H1 (cell line): Measurements from ENCODE around the gene CAPN10. TPM values are rescaled to one million over a fixed set of nuclear protein-coding genes. Genes with fewer than 3 reads are reported as not detected.
A peak's percentile ranks its signal among the peaks of the same experiment; 100 is the strongest.

Experiments
- CTCF ChIA-PET: fragments of 300-600 bp; sonication (Branson Sonifier 250); formaldehyde crosslinking; loops from one replicate; lab custom pipeline; 2021; ENCODE audit not compliant: partially characterized antibody; lab: Charles Lee
- POLR2A ChIA-PET: fragments of 300-600 bp; sonication (Branson Sonifier 250); formaldehyde crosslinking; loops from one replicate; lab custom pipeline; 2021; ENCODE audit warnings: inconsistent platforms; ENCODE audit not compliant: partially characterized antibody; lab: Charles Lee
- DNase-seq, 2 experiments: peaks; one replicate each; pipeline versions ENCODE4 v3.0.0 to v3.0.0-alpha.2; 2010 to 2022; ENCODE audit warnings: low spot score in 2 of 2, low read depth in 1 of 2, mixed read lengths in 1 of 2
- FAIRE-seq: peaks from 2 replicates; lab custom pipeline; 2011; peaks lifted over from hg19 to GRCh38; lab: Jason Lieb, UNC
- H2AFZ ChIP-seq: 2 replicates; pipeline ENCODE4 v1.8.1; 2012; ENCODE audit warnings: low read length, inconsistent platforms
- H2AK5ac ChIP-seq: 2 replicates; pipeline ENCODE4 v1.6.1; 2013; ENCODE audit warnings: low read depth, low read length
- H2BK120ac ChIP-seq: replicated peaks from 2 replicates; pipeline ENCODE3; 2013; ENCODE audit warnings: low read depth, low read length, inconsistent platforms
- H2BK12ac ChIP-seq: 2 replicates; pipeline ENCODE4 v1.6.1; 2013; ENCODE audit warnings: low read depth, low read length
- H2BK15ac ChIP-seq: 2 replicates; pipeline ENCODE4 v1.6.1; 2013; ENCODE audit warnings: low read length
- H2BK20ac ChIP-seq: 2 replicates; pipeline ENCODE4 v1.6.1; 2013; ENCODE audit warnings: low read length
- H2BK5ac ChIP-seq: 2 replicates; pipeline ENCODE4 v1.6.1; 2013; ENCODE audit warnings: low read depth, low read length
- H3K14ac ChIP-seq: 2 replicates; pipeline ENCODE4 v1.6.1; 2013; ENCODE audit warnings: inconsistent platforms; ENCODE audit not compliant: insufficient read length
- H3K18ac ChIP-seq: 2 replicates; pipeline ENCODE4 v1.6.1; 2013; ENCODE audit warnings: low read length; ENCODE audit errors: extremely low read depth
- H3K23ac ChIP-seq: 2 replicates; pipeline ENCODE4 v1.6.1; 2013; ENCODE audit warnings: inconsistent platforms; ENCODE audit not compliant: insufficient read length
- H3K23me2 ChIP-seq: 2 replicates; pipeline ENCODE4 v1.6.1; 2013; ENCODE audit warnings: low read depth, low read length
- H3K27ac ChIP-seq: 2 replicates; pipeline ENCODE4 v1.6.1; 2011; ENCODE audit warnings: low read depth, low read length, inconsistent platforms
- H3K27me3 ChIP-seq, 4 experiments: replicated peaks in 1 of 4; 1 replicate in 1 of 4; 2 replicates in 3 of 4; pipeline versions ENCODE4 v1.6.1 to v1.8.1; 2011 to 2013; ENCODE audit warnings: low read length in 3 of 4, mild to moderate bottlenecking in 3 of 4, inconsistent platforms in 2 of 4, mixed read lengths in 2 of 4, moderate library complexity in 1 of 4; ENCODE audit not compliant: control insufficient read depth in 3 of 4, insufficient read depth in 3 of 4; ENCODE audit errors: extremely low read depth in 1 of 4
- H3K36me3 ChIP-seq, 4 experiments: 2 replicates each; pipeline versions ENCODE4 v1.6.1 to v1.8.1; 2011 to 2013; ENCODE audit warnings: mild to moderate bottlenecking in 4 of 4, low read length in 3 of 4, moderate library complexity in 2 of 4, control low read depth in 1 of 4, inconsistent platforms in 1 of 4; ENCODE audit not compliant: insufficient read depth in 4 of 4, control insufficient read depth in 2 of 4
- H3K4ac ChIP-seq: replicated peaks from 2 replicates; pipeline ENCODE3; 2013; ENCODE audit warnings: low read length, low read depth, mixed read lengths, inconsistent platforms; ENCODE audit not compliant: insufficient read length
- H3K4me1 ChIP-seq, 4 experiments: replicated peaks in 1 of 4; 1 replicate in 1 of 4; 2 replicates in 3 of 4; pipeline versions ENCODE4 v1.6.1 to v1.8.1; 2011 to 2013; ENCODE audit warnings: low read length in 3 of 4, inconsistent platforms in 2 of 4, mixed read lengths in 1 of 4; ENCODE audit not compliant: insufficient read depth in 4 of 4, control insufficient read depth in 3 of 4
- H3K4me2 ChIP-seq, 2 experiments: 2 replicates each; pipeline versions ENCODE4 v1.6.1 to v1.8.1; 2011 to 2013; ENCODE audit warnings: low read depth in 2 of 2, low read length in 2 of 2, control low read depth in 1 of 2, inconsistent platforms in 1 of 2, mild to moderate bottlenecking in 1 of 2; ENCODE audit not compliant: insufficient read depth in 1 of 2
- H3K4me3 ChIP-seq, 4 experiments: fragments of 200-600, 300-600 bp in 1 of 4; sonication (generic), shearing (Covaris generic), sonication (Bioruptor Twin) in 1 of 4; 2 replicates each; pipeline versions ENCODE4 v1.5.1 to v1.8.1; 2011 to 2016; ENCODE audit warnings: low read length in 4 of 4, low read depth in 3 of 4, control low read depth in 2 of 4, inconsistent platforms in 2 of 4, mild to moderate bottlenecking in 2 of 4, mixed read lengths in 1 of 4, moderate library complexity in 1 of 4; ENCODE audit not compliant: insufficient read depth in 2 of 4; ENCODE audit errors: extremely low read depth in 1 of 4
- H3K56ac ChIP-seq: replicated peaks from 2 replicates; pipeline ENCODE3; 2013; ENCODE audit warnings: low read depth, mild to moderate bottlenecking, mixed read lengths, low read length, inconsistent platforms; ENCODE audit not compliant: insufficient read length
- H3K79me1 ChIP-seq: 2 replicates; pipeline ENCODE4 v1.6.1; 2013; ENCODE audit warnings: low read depth, low read length, control low read depth
- H3K79me2 ChIP-seq, 2 experiments: 2 replicates each; pipeline versions ENCODE4 v1.6.1 to v1.8.1; 2012 to 2013; ENCODE audit warnings: low read length in 2 of 2, mild to moderate bottlenecking in 2 of 2, inconsistent platforms in 1 of 2; ENCODE audit not compliant: insufficient read depth in 2 of 2, control insufficient read depth in 1 of 2
- H3K9ac ChIP-seq, 4 experiments: replicated peaks in 1 of 4; 1 replicate in 1 of 4; 2 replicates in 3 of 4; pipeline versions ENCODE4 v1.6.1 to v1.8.1; 2011 to 2013; ENCODE audit warnings: low read depth in 3 of 4, low read length in 3 of 4, control low read depth in 2 of 4, mild to moderate bottlenecking in 2 of 4, moderate library complexity in 2 of 4, inconsistent platforms in 1 of 4; ENCODE audit errors: extremely low read depth in 1 of 4
- H3K9me3 ChIP-seq, 2 experiments: 2 replicates each; pipeline versions ENCODE4 v1.6.1 to v1.8.1; 2012 to 2013; ENCODE audit warnings: mild to moderate bottlenecking in 2 of 2, moderate library complexity in 2 of 2, control low read depth in 1 of 2, inconsistent platforms in 1 of 2, low read depth in 1 of 2, low read length in 1 of 2, mixed read lengths in 1 of 2; ENCODE audit not compliant: insufficient read depth in 2 of 2
- H4K20me1 ChIP-seq, 2 experiments: replicated peaks in 1 of 2; 2 replicates each; pipeline versions ENCODE3 to v1.8.1; 2011 to 2013; ENCODE audit warnings: inconsistent platforms in 2 of 2, low read length in 2 of 2, mild to moderate bottlenecking in 1 of 2; ENCODE audit not compliant: insufficient read depth in 2 of 2, control insufficient read depth in 1 of 2
- H4K5ac ChIP-seq: 2 replicates; pipeline ENCODE4 v1.6.1; 2013; ENCODE audit warnings: low read length, low read depth, mixed read lengths, inconsistent platforms; ENCODE audit not compliant: insufficient read length
- H4K8ac ChIP-seq: 2 replicates; pipeline ENCODE4 v1.8.0; 2013; ENCODE audit warnings: mild to moderate bottlenecking, moderate library complexity, low read length, inconsistent platforms; ENCODE audit not compliant: insufficient read depth; ENCODE audit errors: extremely low read depth
- H4K91ac ChIP-seq: replicated peaks from 2 replicates; pipeline ENCODE3; 2013; ENCODE audit warnings: low read length, mixed read lengths, inconsistent platforms; ENCODE audit not compliant: insufficient read length
- ASH2L ChIP-seq: fragments of 200-600, 300-600 bp; sonication (generic); IDR thresholded peaks from one replicate; pipeline ENCODE4 v1.7.1; 2017; ENCODE audit warnings: low read length
- CTBP2 ChIP-seq: IDR thresholded peaks from 2 replicates; pipeline ENCODE4 v1.7.0; 2011; ENCODE audit warnings: borderline replicate concordance, mild to moderate bottlenecking, moderate library complexity, mixed read lengths, low read length; ENCODE audit not compliant: insufficient read depth, insufficient read length
- GABPA ChIP-seq: IDR thresholded peaks from 2 replicates; pipeline ENCODE4 v1.6.1; 2011; ENCODE audit warnings: mild to moderate bottlenecking, low read length, moderate library complexity, borderline replicate concordance; ENCODE audit not compliant: insufficient read depth
- KDM5A ChIP-seq: fragments of 200-600 bp; IDR thresholded peaks from 2 replicates; pipeline ENCODE4 v1.7.1; 2012; ENCODE audit warnings: mild to moderate bottlenecking, low read length, inconsistent platforms, mixed read lengths
- NANOG ChIP-seq: IDR thresholded peaks from 2 replicates; pipeline ENCODE4 v1.6.1; 2011; ENCODE audit warnings: low read length, low read depth, mild to moderate bottlenecking, inconsistent platforms; ENCODE audit not compliant: insufficient read depth, poor library complexity, severe bottlenecking
- POLR2AphosphoS5 ChIP-seq: IDR thresholded peaks from 2 replicates; pipeline ENCODE4 v1.6.1; 2011; ENCODE audit warnings: low read depth, low read length
- POU5F1 ChIP-seq: IDR thresholded peaks from 2 replicates; pipeline ENCODE4 v1.6.1; 2011; ENCODE audit warnings: low read depth, mild to moderate bottlenecking, low read length, moderate library complexity
- SP1 ChIP-seq: IDR thresholded peaks from 2 replicates; pipeline ENCODE4 v1.6.1; 2011; ENCODE audit warnings: low read depth, low read length
- TAF1 ChIP-seq: IDR thresholded peaks from 2 replicates; pipeline ENCODE4 v1.6.1; 2011; ENCODE audit warnings: mild to moderate bottlenecking, low read depth, low read length
- TCF12 ChIP-seq: IDR thresholded peaks from 2 replicates; pipeline ENCODE4 v1.6.1; 2011; ENCODE audit warnings: low read depth, mild to moderate bottlenecking, low read length
- YY1 ChIP-seq: IDR thresholded peaks from 2 replicates; pipeline ENCODE4 v1.6.1; 2011; ENCODE audit warnings: low read depth, mild to moderate bottlenecking, low read length
- WGBS, 2 experiments: shearing (Covaris generic) in 1 of 2; methylation state at CpG; one replicate each; pipeline versions ENCODE4 v1.1.6 to v1.1.7; 2013 to 2015; ENCODE audit warnings: low lambda C conversion rate in 2 of 2, mixed read lengths in 2 of 2, inconsistent platforms in 1 of 2, low coverage in 1 of 2, missing lambda C conversion rate in 1 of 2; ENCODE audit not compliant: insufficient replicate concordance in 2 of 2, insufficient coverage in 1 of 2, insufficient read length in 1 of 2; ENCODE audit errors: extremely low coverage in 1 of 2, missing lambda C conversion rate in 1 of 2; 5-methylcytosine and 5-hydroxymethylcytosine counted together
- polyA plus RNA-seq, 7 experiments: library from polyadenylated mRNA; depleted of rRNA in 3 of 7; stranded (reverse) in 5 of 7; unstranded in 2 of 7; fragments of >200 nt in 5 of 7; fragments of 200-250 nt in 2 of 7; gene quantifications; 1 replicate in 5 of 7; 2 replicates in 1 of 7; 4 replicates in 1 of 7; pipeline versions ENCODE4 v1.2.1 to v1.2.3, GENCODE V29; 2011 to 2013; ENCODE audit warnings: missing spikeins in 2 of 7, mixed read lengths in 2 of 7
- total RNA-seq: library from RNA; stranded (reverse); fragmentation: NEBNext Ultra II Directional; extraction: Animal tissue kit (Norgen Biotek cat#: 25700); gene quantifications from 2 replicates; pipeline ENCODE4 v1.2.1, GENCODE V29; 2021
- TF ChIP-seq, protein P1 (sequence below): IDR thresholded peaks from 2 replicates; pipeline ENCODE4 v1.6.1; 2012; ENCODE audit warnings: inconsistent platforms

CAPN10 gene
- total and polyA plus RNA-seq, 2 of the 8 experiments (the other 6 are each of a cell fraction or from before 2014, with no cell fraction given) = 30.7 to 39.8 TPM

DNA sequence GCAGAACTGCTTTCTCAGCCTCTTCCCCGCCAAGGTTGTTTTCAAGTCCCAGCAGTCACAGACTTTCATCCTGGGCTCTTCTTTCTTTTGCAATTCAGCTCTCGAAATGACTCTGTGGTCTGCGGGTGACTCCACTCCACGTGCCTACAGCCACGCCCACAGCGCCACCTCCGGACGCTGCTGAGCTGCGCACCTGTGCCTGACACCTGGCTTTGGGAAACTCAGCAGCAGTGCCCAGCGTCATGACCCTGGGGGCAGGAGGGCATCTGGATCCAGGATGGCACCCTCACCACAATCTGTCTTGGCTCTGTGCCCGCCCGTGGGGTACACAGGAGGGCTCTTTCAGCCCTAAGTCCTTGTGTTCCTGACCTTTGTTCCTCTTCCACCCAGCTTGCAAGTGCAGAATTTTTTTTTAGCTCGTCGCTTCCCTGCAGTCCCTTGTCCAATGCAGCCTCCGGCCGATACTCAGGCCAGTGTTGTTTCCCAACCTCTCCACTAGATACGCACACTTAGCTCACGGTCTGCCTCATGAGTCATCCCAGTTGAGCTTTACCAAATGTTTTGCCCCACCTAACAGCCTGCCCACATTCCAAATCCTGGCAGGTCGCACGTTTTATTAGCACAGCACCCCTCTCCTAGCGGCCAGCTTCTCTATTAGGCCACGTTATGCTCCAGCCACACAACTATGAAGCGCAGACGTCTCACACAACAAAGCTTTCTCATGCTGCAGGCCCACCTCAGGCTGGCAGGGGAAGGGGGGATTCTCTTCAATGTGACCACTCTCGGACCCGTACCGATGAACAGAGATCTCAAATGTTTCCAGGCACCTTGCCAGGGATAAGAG lies 6.5 kb upstream of the CAPN10 start:
- H3K27ac ChIP-seq = no peak overlapping the region
- FAIRE-seq = no peak
- TF ChIP-seq NANOG (no peak), POLR2AphosphoS5 (no peak), YY1 (peak; percentile 31; the same call in 1 of the 2 replicates), POU5F1 (no peak), KDM5A (no peak), TAF1 (no peak), ASH2L (no peak), CTBP2 (no peak), SP1 (no peak), TCF12 (peak; percentile 79; the same call in 1 of the 2 replicates), GABPA (peak; percentile 52; the same call in 1 of the 2 replicates)
- TF ChIP-seq, protein P1, sequence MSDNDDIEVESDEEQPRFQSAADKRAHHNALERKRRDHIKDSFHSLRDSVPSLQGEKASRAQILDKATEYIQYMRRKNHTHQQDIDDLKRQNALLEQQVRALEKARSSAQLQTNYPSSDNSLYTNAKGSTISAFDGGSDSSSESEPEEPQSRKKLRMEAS = peak; percentile 97

More for the DNA sequence above, 6.5 kb upstream of the CAPN10 start:
- WGBS, 2 experiments = 65% methylated on average over 27 of the region's 27 CpGs; no CpG with 5 or more reads in 1 of the 2 experiments
- no peak overlapping the region for H2BK20ac ChIP-seq
- H2BK12ac ChIP-seq = no peak overlapping the region
- H4K5ac ChIP-seq = no peak overlapping the region
- H3K9ac ChIP-seq = no peak overlapping the region
- no peak overlapping the region for H2BK5ac ChIP-seq
- H4K91ac ChIP-seq = no peak overlapping the region
- H3K23ac ChIP-seq = no peak overlapping the region
- no peaks in the 10 kb centered on the region for H3K36me3 ChIP-seq
- no peaks in the 10 kb centered on the region for H3K23me2 ChIP-seq
- H3K14ac ChIP-seq = no peak overlapping the region
- no peak overlapping the region for H3K56ac ChIP-seq
- no peaks in the 10 kb centered on the region for H3K27me3 ChIP-seq
- no peak overlapping the region for H2AFZ ChIP-seq
- no peak overlapping the region for H3K18ac ChIP-seq
- no peaks in the 10 kb centered on the region for H3K9me3 ChIP-seq
- no peak overlapping the region for H2BK120ac ChIP-seq
- no peak overlapping the region for H3K4ac ChIP-seq
- peaks cover 0 to 11% of the 10 kb centered on the region in 2 experiments; a peak in 1 of 4 replicates for H3K79me2 ChIP-seq
- peak in 1 of 2 experiments; percentile 74 for DNase-seq
- no peak overlapping the region for H2BK15ac ChIP-seq
- no peak overlapping the region for H3K4me3 ChIP-seq
- ChIA-PET CTCF (interaction anchor here (0.7 to 4.8 kb wide), 14 partner anchors 9 to 680 kb away, joined by 3 to 37 read pairs (median 4); partner anchors contain the start of gene RNPEPL1), POLR2A (interaction anchor here (0.7 to 1.2 kb wide), 3 partner anchors 9 to 144 kb away, joined by 3 to 4 read pairs (median 3); partner anchors contain the start of gene GPC1)
- H3K4me2 ChIP-seq = no peak overlapping the region
- H3K79me1 ChIP-seq = peaks cover 7% of the 10 kb centered on the region
- H3K4me1 ChIP-seq = peaks cover 0 to 12% (median 1%) of the 10 kb centered on the region in 4 experiments; a peak in 6 of 7 replicates
- no peak overlapping the region; the same call in 1 of the 2 replicates for H4K8ac ChIP-seq
- peaks cover 12 to 22% of the 10 kb centered on the region in 2 experiments for H4K20me1 ChIP-seq
- no peak overlapping the region for H2AK5ac ChIP-seq
